CD4-positive, alpha-beta T cell (primary cell): ENCODE data around the gene WASL. TPM values are rescaled to one million over a fixed set of nuclear protein-coding genes. Genes with fewer than 3 reads are reported as not detected.

Experiments
- ATAC-seq: fragments of 200-7000 bp; cut with Tn5 transposase; one replicate; pipeline ENCODE4 v1.10.0; 2022; ENCODE audit warnings: mild to moderate bottlenecking; ENCODE audit not compliant: poor library complexity
- CTCF ChIA-PET: fragments of 350-600 bp; sonication (Branson Sonifier 250); formaldehyde crosslinking; loops from one replicate; lab custom pipeline; 2021; ENCODE audit warnings: antibody characterized with exemption, inconsistent platforms; lab: Charles Lee
- POLR2A ChIA-PET: fragments of 350-600 bp; sonication (Branson Sonifier 250); formaldehyde crosslinking; loops from one replicate; lab custom pipeline; 2021; ENCODE audit warnings: antibody characterized with exemption, inconsistent platforms; lab: Charles Lee
- DNase-seq, 14 experiments: peaks; one replicate each; pipeline ENCODE4 v3.0.0-alpha.2; 2013 to 2020; ENCODE audit warnings: mixed read lengths in 2 of 14
- H3K27ac ChIP-seq, 2 donors: one replicate each; pipeline versions ENCODE4 v1.5.1 to v1.7.0; 2013; ENCODE audit warnings: low read length in 2 of 2, low read depth in 1 of 2, mild to moderate bottlenecking in 1 of 2
- H3K27me3 ChIP-seq, 2 experiments: 1 replicate in 1 of 2; 2 replicates in 1 of 2; pipeline versions ENCODE4 v1.6.1 to v1.7.0; 2013; ENCODE audit warnings: low read length in 2 of 2, control low read depth in 1 of 2, mild to moderate bottlenecking in 1 of 2, moderate library complexity in 1 of 2; ENCODE audit not compliant: insufficient read depth in 2 of 2, control insufficient read depth in 1 of 2
- H3K36me3 ChIP-seq: one replicate; pipeline ENCODE4 v1.6.1; 2013; ENCODE audit warnings: low read length, control low read depth; ENCODE audit not compliant: insufficient read depth
- H3K4me1 ChIP-seq: one replicate; pipeline ENCODE4 v1.6.1; 2013; ENCODE audit warnings: low read length, control low read depth; ENCODE audit not compliant: insufficient read depth
- H3K4me3 ChIP-seq: one replicate; pipeline ENCODE4 v1.5.1; 2013; ENCODE audit warnings: mild to moderate bottlenecking, low read length, moderate library complexity
- H3K9me3 ChIP-seq, 2 experiments: 1 replicate in 1 of 2; 2 replicates in 1 of 2; pipeline versions ENCODE4 v1.6.1 to v1.7.0; 2013; ENCODE audit warnings: low read length in 2 of 2, mild to moderate bottlenecking in 2 of 2, control low read depth in 1 of 2, moderate library complexity in 1 of 2; ENCODE audit not compliant: control insufficient read depth in 1 of 2, insufficient read depth in 1 of 2
- H3K27ac Mint-ChIP-seq: one replicate; pipeline ENCODE4 v1.8.0; 2020; ENCODE audit warnings: mixed read lengths
- H3K27me3 Mint-ChIP-seq: one replicate; pipeline ENCODE4 v1.8.0; 2021; ENCODE audit warnings: mixed read lengths
- H3K36me3 Mint-ChIP-seq: one replicate; pipeline ENCODE4 v1.8.0; 2021; ENCODE audit warnings: low read depth, mixed read lengths
- H3K4me1 Mint-ChIP-seq: one replicate; pipeline ENCODE4 v1.8.0; 2021; ENCODE audit warnings: low read depth, mixed read lengths
- H3K4me3 Mint-ChIP-seq: one replicate; pipeline ENCODE4 v1.8.0; 2020; ENCODE audit warnings: mild to moderate bottlenecking, mixed read lengths
- H3K9me3 Mint-ChIP-seq: one replicate; pipeline ENCODE4 v1.8.0; 2020; ENCODE audit warnings: mixed read lengths
- CTCF ChIP-seq: fragments of 200-600 bp; IDR thresholded peaks from one replicate; pipeline ENCODE4 v1.8.0; 2022; ENCODE audit warnings: antibody characterized with exemption, mild to moderate bottlenecking
- intact Hi-C, 2 experiments: fragments of 100-400 bp; cut with DNase I in 1 of 2; cut with micrococcal nuclease in 1 of 2; formaldehyde crosslinking; loops; one replicate each; pipeline versions ENCODE4 v1.15.1 to v1.9.0; 2023 to 2025; cut with DNase I, micrococcal nuclease
- total RNA-seq, 174 experiments: library from RNA in 2 of 174; stranded (reverse) in 2 of 174; gene quantifications; one replicate each; pipeline ENCODE4 v1.2.3 and lab custom pipeline; 2021 to 2026

WASL gene
- total RNA-seq, 2 experiments from 2014 or later = 8.6 to 9.3 TPM

- H3K36me3 ChIP-seq = peaks cover 48% of the 10 kb centered on the region
- no peaks in the 10 kb centered on the region for H3K9me3 ChIP-seq
- peaks cover 74% of the 10 kb centered on the region for H3K36me3 Mint-ChIP-seq
- no peak overlapping the region for H3K4me3 ChIP-seq
- no peaks in the 10 kb centered on the region for H3K4me1 ChIP-seq
- ATAC-seq = no peak
- H3K27ac Mint-ChIP-seq = peak overlapping the region; percentile 21
- intact Hi-C loops = no loop called here
- POLR2A ChIA-PET = interaction anchor here (0.8 kb wide), 1 partner anchor 61 kb away, joined by 3 read pairs; no protein-coding TSS in a partner anchor
- no peaks in the 10 kb centered on the region for H3K9me3 Mint-ChIP-seq
- H3K4me3 Mint-ChIP-seq = no peak overlapping the region
- no peaks in the 10 kb centered on the region for H3K4me1 Mint-ChIP-seq
- TF ChIP-seq CTCF = no peak
- H3K27me3 Mint-ChIP-seq = no peaks in the 10 kb centered on the region
- no peak overlapping the region for H3K27ac ChIP-seq
- no peak for DNase-seq
- no peaks in the 10 kb centered on the region for H3K27me3 ChIP-seq
- CTCF ChIA-PET = interaction anchor here (1.4 kb wide), 1 partner anchor 15 kb away, joined by 3 read pairs; no protein-coding TSS in a partner anchor
Measured at GRCh38 chr7:123687161-123687560, 61.6 kb downstream of the WASL start.

GRCh38 chr7:123682690-123683089 lies 66.1 kb downstream of the WASL start:
- ATAC-seq (no peak), DNase-seq (peak in 4 of 14 experiments; percentile 24 to 60 (median 57))
- POLR2A ChIA-PET = interaction anchor here (0.7 kb wide), 1 partner anchor 179 kb away, joined by 3 read pairs; no protein-coding TSS in a partner anchor
- Mint-ChIP-seq H3K9me3 (no peaks in the 10 kb centered on the region), H3K27ac (no peak overlapping the region), H3K4me3 (no peak overlapping the region), H3K4me1 (no peaks in the 10 kb centered on the region), H3K27me3 (no peaks in the 10 kb centered on the region), H3K36me3 (peaks cover 52% of the 10 kb centered on the region)
- Histone ChIP-seq H3K4me3 (no peak overlapping the region), H3K36me3 (peaks cover 40% of the 10 kb centered on the region), H3K27ac (no peak overlapping the region), H3K4me1 (no peaks in the 10 kb centered on the region), H3K9me3 (no peaks in the 10 kb centered on the region), H3K27me3 (no peaks in the 10 kb centered on the region)
- CTCF ChIA-PET = interaction anchor here (0.7 to 1.2 kb wide), 4 partner anchors 12 to 189 kb away, joined by 3 to 6 read pairs (median 4); no protein-coding TSS in a partner anchor
- intact Hi-C loops = loop anchor here (1.0 to 5.0 kb wide), 3 partner anchors 183 to 1175 kb away; no protein-coding TSS in a partner anchor
- peak; percentile 68 for TF ChIP-seq CTCF

GRCh38 chr7:123681561-123681960 lies 67.2 kb downstream of the WASL start:
- H3K4me3 ChIP-seq = no peak overlapping the region
- no peaks in the 10 kb centered on the region for H3K9me3 ChIP-seq
- no peak overlapping the region for H3K27ac ChIP-seq
- no peak overlapping the region for H3K27ac Mint-ChIP-seq
- no peaks in the 10 kb centered on the region for H3K27me3 Mint-ChIP-seq
- intact Hi-C loops = loop anchor here in 1 of 2 experiments (5.0 kb wide), 1 partner anchor 1176 kb away; no protein-coding TSS in a partner anchor
- no peaks in the 10 kb centered on the region for H3K27me3 ChIP-seq
- peaks cover 40% of the 10 kb centered on the region for H3K36me3 ChIP-seq
- H3K4me1 Mint-ChIP-seq = no peaks in the 10 kb centered on the region
- ChIA-PET CTCF (interaction anchor here (1.0 kb wide), 1 partner anchor 20 kb away, joined by 3 read pairs; no protein-coding TSS in a partner anchor), POLR2A (no interaction called here)
- ATAC-seq (no peak), DNase-seq (no peak)
- no peak for TF ChIP-seq CTCF
- no peaks in the 10 kb centered on the region for H3K9me3 Mint-ChIP-seq
- H3K36me3 Mint-ChIP-seq = peaks cover 41% of the 10 kb centered on the region
- H3K4me3 Mint-ChIP-seq = no peak overlapping the region
- no peaks in the 10 kb centered on the region for H3K4me1 ChIP-seq
